Fibroblast of pulmonary artery (primary cell): ENCODE data around the gene CLEC14A.
A peak's percentile ranks its signal among the peaks of the same experiment; 100 is the strongest.

Source experiments
- DNase-seq: peaks from one replicate; pipeline ENCODE4 v3.0.0-alpha.2; 2010; ENCODE audit warnings: low read depth
- H3K4me3 ChIP-seq: replicated peaks from 2 replicates; pipeline ENCODE4 v1.5.1; 2011; ENCODE audit warnings: low read depth, mild to moderate bottlenecking, control low read depth, low read length, moderate library complexity
- CTCF ChIP-seq: IDR thresholded peaks from 2 replicates; pipeline ENCODE4 v1.5.1; 2011; ENCODE audit warnings: mild to moderate bottlenecking, control low read depth, low read length, inconsistent platforms; ENCODE audit errors: missing control alignments

The CLEC14A gene

DNA sequence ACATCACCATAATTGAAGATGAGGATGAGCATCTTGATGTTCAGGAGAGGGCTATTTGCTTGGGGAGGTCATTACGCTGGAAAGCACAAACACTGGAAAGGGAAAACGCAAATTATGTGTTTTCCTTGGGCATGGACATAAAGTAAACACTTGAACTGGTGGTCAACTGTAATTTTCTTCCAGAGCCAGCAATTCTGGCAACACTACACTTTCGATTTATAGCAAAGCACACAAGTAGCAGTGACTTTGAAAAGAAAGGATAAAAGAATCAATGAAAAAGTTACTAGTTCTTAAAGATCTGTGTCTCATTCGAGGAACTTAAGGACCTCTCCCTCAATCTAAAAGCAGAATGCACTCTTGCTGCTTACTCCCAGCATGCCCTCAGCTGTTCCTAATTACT, 2.2 kb downstream of the CLEC14A start:
- TF ChIP-seq CTCF: no peak
- DNase-seq: no peak
- H3K4me3 ChIP-seq: peak overlapping the region; percentile 52

GRCh38 chr14:38252066-38252710, 3.7 kb downstream of the CLEC14A start:
- DNase-seq: no peak
- H3K4me3 ChIP-seq: no peak overlapping the region
- TF ChIP-seq CTCF: no peak

- no peak for DNase-seq
- TF ChIP-seq CTCF: no peak
These were observed 5.6 kb downstream of the CLEC14A start for GRCh38 chr14:38250331-38250730.

DNA sequence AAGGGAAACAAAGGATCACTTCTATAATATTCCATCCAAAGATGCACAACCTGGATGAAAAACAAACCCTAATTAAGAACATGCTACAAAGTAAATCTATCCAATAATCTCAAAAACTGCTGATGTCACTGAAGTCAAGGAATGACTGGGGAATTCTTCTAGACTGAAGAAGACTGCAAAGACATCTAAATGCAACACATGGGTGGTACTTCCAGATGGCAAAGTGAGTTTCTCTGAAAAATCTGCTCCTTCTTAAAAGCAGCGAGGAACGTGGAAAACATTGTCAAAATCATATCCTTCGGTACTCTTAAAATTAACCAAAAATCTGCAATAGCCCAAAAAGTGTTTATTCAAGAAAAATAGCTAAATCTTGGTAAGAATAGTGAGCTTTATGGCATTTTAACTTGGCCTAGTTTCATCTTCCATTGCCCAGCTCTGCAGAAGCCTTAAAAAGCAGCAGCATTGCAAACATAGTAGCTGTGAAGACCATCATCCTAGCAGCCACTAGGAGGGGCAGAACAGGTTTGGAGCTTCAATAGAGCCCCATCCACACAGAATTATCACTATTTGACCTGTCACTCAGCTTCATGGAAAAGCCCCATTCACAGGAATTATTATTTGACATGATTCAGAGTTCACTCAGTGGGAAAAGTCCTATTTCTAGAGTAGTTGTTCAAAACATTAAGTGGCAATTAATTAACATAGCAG, 7.4 kb downstream of the CLEC14A start:
- TF ChIP-seq CTCF: peak; percentile 39
- DNase-seq: no peak
- no peak overlapping the region for H3K4me3 ChIP-seq

More at GRCh38 chr14:38250331-38250730, 5.6 kb downstream of the CLEC14A start:
- no peak overlapping the region for H3K4me3 ChIP-seq

- no peak overlapping the region for H3K4me3 ChIP-seq
- TF ChIP-seq CTCF: no peak
- no peak for DNase-seq
These were observed 12.1 kb downstream of the CLEC14A start for GRCh38 chr14:38243696-38244240.

DNA sequence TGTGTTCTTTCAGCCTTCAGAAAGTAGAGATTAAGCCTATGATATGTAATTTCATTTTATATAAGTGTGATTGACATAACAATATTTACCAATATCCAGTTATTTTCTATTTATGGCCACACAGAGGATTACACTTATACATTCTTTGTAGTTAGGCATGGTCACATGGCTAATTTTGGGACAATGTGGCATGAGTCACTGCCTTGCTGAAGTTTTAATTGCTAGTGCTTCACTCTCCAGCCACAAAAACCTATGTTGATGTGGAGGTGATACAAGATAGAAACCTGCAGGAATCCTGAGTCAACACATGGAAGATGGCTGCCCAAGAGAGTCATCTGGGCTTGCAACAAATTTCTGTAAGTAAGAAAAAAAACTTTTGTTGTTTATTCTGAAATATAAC, 17.0 kb downstream of the CLEC14A start:
- no peak for TF ChIP-seq CTCF
- H3K4me3 ChIP-seq: no peak overlapping the region
- no peak for DNase-seq
